Neural crest cell (in vitro differentiated cells): ENCODE results near the gene UBL4A. TPM values are rescaled to one million over a fixed set of nuclear protein-coding genes. Genes with fewer than 3 reads are reported as not detected.

Experiments used
- DNase-seq: peaks from one replicate; pipeline ENCODE4 v3.0.0; 2021; ENCODE audit warnings: low read depth, mixed read lengths, low spot score
- H3K27ac Mint-ChIP-seq: one replicate; pipeline ENCODE4 v1.8.0; 2021; ENCODE audit warnings: mild to moderate bottlenecking, mixed read lengths; ENCODE audit not compliant: unreplicated experiment
- H3K27me3 Mint-ChIP-seq: 2 replicates; pipeline ENCODE4 v1.8.0; 2021; ENCODE audit warnings: low read depth, mild to moderate bottlenecking, mixed read lengths
- H3K36me3 Mint-ChIP-seq: 2 replicates; pipeline ENCODE4 v1.8.0; 2021; ENCODE audit warnings: low read depth, mild to moderate bottlenecking, mixed read lengths
- H3K4me1 Mint-ChIP-seq: 2 replicates; pipeline ENCODE4 v1.8.0; 2021; ENCODE audit warnings: mixed read lengths
- H3K4me3 Mint-ChIP-seq: one replicate; pipeline ENCODE4 v1.8.0; 2021; ENCODE audit warnings: mild to moderate bottlenecking, mixed read lengths
- H3K9me3 Mint-ChIP-seq: 2 replicates; pipeline ENCODE4 v1.8.0; 2021; ENCODE audit warnings: mixed read lengths
- total RNA-seq: library from RNA; stranded (reverse); gene quantifications from 2 replicates; pipeline ENCODE4 v1.2.1, GENCODE V29; 2021
- TF ChIP-seq, protein P1 (sequence below): fragments of 200-600 bp; sonication (generic); conservative IDR thresholded peaks from 2 replicates; pipeline ENCODE4 v1.5.0; 2021; ENCODE audit warnings: antibody characterized with exemption, mild to moderate bottlenecking

The UBL4A gene
- total RNA-seq, 1 donor from 2014 or later: 39.2 TPM

DNA sequence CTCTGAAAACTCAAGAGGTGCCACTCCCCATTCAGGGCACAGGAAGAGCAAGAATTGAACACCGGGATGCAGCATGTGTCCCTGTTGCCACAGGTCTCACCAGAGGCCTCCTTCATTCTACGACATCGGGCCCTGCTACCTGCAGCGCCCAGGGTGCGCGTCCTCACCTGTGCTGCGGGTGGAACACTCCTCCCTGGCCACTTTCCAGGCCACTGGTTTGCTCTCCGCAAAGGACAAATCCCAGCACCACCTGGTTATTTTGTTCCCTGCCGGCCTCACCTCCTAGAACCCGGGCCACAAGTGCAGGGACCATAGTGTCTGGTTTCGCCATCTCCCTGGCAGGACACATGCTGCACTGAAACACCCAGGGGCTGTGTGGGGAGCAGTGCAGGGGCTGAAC is 43.9 kb upstream of the UBL4A start:
- H3K27ac Mint-ChIP-seq: no peak overlapping the region
- H3K4me3 Mint-ChIP-seq: no peak overlapping the region
- DNase-seq: no peak
- peaks cover 10% of the 10 kb centered on the region for H3K4me1 Mint-ChIP-seq
- peaks cover 2% of the 10 kb centered on the region for H3K36me3 Mint-ChIP-seq
- H3K27me3 Mint-ChIP-seq: peaks cover 3% of the 10 kb centered on the region
- TF ChIP-seq, protein P1, sequence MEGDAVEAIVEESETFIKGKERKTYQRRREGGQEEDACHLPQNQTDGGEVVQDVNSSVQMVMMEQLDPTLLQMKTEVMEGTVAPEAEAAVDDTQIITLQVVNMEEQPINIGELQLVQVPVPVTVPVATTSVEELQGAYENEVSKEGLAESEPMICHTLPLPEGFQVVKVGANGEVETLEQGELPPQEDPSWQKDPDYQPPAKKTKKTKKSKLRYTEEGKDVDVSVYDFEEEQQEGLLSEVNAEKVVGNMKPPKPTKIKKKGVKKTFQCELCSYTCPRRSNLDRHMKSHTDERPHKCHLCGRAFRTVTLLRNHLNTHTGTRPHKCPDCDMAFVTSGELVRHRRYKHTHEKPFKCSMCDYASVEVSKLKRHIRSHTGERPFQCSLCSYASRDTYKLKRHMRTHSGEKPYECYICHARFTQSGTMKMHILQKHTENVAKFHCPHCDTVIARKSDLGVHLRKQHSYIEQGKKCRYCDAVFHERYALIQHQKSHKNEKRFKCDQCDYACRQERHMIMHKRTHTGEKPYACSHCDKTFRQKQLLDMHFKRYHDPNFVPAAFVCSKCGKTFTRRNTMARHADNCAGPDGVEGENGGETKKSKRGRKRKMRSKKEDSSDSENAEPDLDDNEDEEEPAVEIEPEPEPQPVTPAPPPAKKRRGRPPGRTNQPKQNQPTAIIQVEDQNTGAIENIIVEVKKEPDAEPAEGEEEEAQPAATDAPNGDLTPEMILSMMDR: no peak
- no peaks in the 10 kb centered on the region for H3K9me3 Mint-ChIP-seq

DNA sequence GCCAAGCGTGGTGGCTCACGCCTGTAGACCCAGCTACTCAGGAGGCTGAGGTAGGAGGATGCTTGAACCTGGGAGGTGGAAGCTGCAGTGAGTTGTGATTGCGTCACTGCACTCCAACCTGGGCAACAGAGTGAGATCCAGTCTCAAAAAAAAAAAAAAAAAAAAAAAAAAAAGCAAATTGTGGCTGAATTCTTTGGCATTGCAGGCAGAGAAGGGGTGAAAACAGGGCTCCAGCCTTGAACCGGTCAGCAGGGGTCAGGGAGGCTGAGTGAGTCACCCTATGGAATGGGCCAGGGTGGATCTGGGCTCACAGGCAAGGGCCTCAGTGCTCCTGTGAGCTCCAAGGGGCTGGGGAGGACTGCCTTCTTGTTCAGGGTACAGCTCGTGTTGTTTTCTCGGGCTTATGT is 42.8 kb upstream of the UBL4A start:
- Mint-ChIP-seq H3K4me1 (peaks cover 10% of the 10 kb centered on the region), H3K36me3 (peaks cover 2% of the 10 kb centered on the region), H3K4me3 (no peak overlapping the region)

DNA sequence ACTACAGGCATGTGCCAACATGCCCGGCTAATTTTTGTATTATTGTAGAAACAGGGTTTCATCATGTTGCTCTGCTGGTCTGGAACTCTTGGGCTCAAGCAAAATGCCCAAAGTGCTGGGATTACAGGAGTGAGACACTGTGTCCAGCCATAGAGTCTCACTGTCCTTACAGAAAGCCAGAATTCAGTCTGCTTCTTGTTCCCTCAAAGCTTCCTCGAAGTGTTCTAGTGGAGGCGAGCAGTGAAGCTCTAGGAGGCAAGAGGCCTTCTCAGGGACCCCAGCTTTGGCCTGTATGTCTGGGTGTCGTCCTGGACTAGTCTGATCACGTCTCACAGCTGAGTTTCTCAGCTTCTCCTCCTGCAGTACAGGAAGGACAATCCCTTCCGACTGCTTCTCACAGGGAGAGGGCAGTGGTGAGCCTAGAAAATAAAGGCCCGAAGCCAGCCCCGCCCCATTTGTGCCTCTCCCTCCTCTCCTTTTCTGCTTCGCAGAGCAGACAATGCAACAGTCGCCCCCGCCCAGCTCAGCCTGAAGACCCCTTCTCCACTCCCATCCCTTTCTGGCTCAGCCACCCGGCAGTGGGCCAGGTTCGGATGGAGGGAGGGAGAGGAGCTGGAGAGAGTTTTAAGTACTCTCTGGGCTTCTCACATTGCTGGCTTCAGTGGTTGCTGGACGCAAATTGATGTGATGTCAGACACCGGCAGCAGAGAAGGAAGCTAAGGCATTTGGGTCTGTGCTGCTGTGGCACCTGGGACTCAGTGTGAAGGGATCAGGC is 40.7 kb upstream of the UBL4A start:
- peak overlapping the region; percentile 57 for H3K4me3 Mint-ChIP-seq
- DNase-seq: peak; percentile 60

More for the DNA sequence above, 42.8 kb upstream of the UBL4A start:
- no peak overlapping the region for H3K27ac Mint-ChIP-seq
- no peak for DNase-seq
- H3K27me3 Mint-ChIP-seq: peaks cover 3% of the 10 kb centered on the region
- TF ChIP-seq, protein P1: no peak
- H3K9me3 Mint-ChIP-seq: no peaks in the 10 kb centered on the region

DNA sequence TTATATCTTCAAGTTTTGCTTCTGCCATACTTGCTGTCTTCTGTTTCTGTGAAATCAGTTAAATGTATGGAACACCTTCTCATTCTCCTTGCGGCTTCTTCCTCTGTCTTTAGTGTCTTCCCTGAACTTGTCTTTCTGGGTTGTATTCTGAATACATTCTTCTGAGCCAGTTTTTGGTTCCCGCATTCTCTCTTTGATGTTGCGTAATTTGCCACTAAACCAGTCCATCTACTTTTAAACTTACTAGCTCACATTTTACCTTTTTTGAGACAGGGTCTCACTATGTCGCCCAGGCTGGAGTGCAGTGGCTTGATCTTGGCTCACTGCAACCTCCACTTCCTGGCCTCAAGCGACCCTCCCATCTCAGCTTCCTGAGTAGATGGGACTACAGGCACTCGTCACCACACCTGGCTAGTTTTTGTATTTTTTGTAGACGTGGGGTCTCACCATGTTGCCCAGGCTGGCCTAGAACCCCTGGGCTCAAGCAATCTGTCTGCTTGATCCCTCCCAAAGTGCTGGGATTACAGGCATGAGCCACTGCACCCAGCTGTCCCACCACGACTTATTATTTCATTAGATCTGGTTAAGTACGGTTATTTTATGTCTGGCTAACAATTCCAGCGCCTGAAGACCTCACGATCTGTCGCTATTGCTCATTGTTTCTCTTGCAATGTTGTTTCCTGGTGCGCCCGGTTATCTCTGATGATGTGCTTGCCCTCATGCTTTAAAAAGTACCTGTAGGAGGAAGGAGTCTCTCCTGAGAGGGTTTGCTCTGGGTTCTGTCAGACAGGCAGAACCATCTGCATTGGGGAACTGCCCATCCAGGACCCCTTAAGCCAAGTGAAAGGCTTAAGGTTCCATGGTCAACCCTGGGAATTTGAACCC is 39.4 kb upstream of the UBL4A start:
- Mint-ChIP-seq H3K27me3 (peaks cover 3% of the 10 kb centered on the region), H3K9me3 (no peaks in the 10 kb centered on the region), H3K4me3 (no peak overlapping the region), H3K36me3 (peaks cover 2% of the 10 kb centered on the region), H3K27ac (no peak overlapping the region), H3K4me1 (peaks cover 10% of the 10 kb centered on the region)
- DNase-seq: no peak
- TF ChIP-seq, protein P1: no peak

More for the DNA sequence above, 40.7 kb upstream of the UBL4A start:
- Mint-ChIP-seq H3K27me3 (peaks cover 3% of the 10 kb centered on the region), H3K36me3 (peaks cover 2% of the 10 kb centered on the region), H3K4me1 (peaks cover 10% of the 10 kb centered on the region), H3K9me3 (no peaks in the 10 kb centered on the region), H3K27ac (peak overlapping the region; percentile 86)
- TF ChIP-seq, protein P1: peak; percentile 60

DNA sequence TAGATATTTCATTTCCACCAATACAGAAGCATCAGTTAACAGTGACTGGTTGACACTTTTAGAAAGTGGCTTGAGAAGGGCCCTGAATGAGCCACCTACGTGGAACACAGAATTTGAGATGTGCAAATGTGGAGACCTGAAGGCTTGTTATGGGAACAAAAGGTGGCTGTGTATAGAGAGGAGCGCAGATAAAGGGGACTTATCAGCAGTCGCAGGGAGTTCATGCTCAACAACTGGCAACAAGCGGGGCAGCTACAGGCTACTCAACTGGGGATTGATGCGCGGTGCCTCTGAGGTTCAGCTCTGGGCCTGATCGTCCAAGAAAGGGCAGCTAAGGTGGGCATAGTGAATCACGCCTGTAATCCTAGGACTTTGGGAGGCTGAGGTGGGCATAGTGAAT is 33.0 kb upstream of the UBL4A start:
- TF ChIP-seq, protein P1: no peak
- Mint-ChIP-seq H3K36me3 (no peaks in the 10 kb centered on the region), H3K27me3 (no peaks in the 10 kb centered on the region), H3K4me3 (no peak overlapping the region), H3K4me1 (peaks cover 23% of the 10 kb centered on the region), H3K27ac (no peak overlapping the region), H3K9me3 (no peaks in the 10 kb centered on the region)
- DNase-seq: no peak
